VCaP (cell line): ENCODE measurements around the gene CFAP57.

ENCODE experiments used
- H3K27ac ChIP-seq: fragments of 450-650 bp; 2 replicates; pipeline ENCODE4 v1.5.1; 2017
- CTCF ChIP-seq: fragments of 450-650 bp; conservative IDR thresholded peaks from 2 replicates; pipeline ENCODE4 v1.5.1; 2017; ENCODE audit warnings: mild to moderate bottlenecking, moderate library complexity

Gene CFAP57

GRCh38 chr1:43296207-43296606, 124.1 kb downstream of the CFAP57 start:
- no peak overlapping the region for H3K27ac ChIP-seq

DNA sequence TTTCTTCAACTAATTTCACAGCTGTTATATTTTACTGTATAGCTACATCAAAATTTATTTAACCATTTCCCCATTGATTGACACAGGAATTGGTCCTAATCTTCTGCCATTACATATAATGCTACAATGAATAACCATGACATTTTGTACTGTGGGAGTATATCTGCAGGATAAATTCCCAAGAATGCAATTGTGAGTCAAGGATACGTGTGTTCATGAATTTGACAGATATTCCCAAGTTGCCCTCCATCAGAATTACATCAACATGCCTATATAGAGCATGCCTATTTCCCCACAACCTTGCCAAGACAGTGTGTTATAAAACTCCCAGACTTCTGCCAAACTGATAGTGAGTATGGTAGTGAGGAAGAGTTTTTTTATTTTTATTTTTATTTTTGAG, 125.9 kb downstream of the CFAP57 start:
- no peak overlapping the region for H3K27ac ChIP-seq
- no peak for TF ChIP-seq CTCF

More at GRCh38 chr1:43296207-43296606, 124.1 kb downstream of the CFAP57 start:
- no peak for TF ChIP-seq CTCF

GRCh38 chr1:43299101-43299500, 127.0 kb downstream of the CFAP57 start:
- TF ChIP-seq CTCF: no peak

DNA sequence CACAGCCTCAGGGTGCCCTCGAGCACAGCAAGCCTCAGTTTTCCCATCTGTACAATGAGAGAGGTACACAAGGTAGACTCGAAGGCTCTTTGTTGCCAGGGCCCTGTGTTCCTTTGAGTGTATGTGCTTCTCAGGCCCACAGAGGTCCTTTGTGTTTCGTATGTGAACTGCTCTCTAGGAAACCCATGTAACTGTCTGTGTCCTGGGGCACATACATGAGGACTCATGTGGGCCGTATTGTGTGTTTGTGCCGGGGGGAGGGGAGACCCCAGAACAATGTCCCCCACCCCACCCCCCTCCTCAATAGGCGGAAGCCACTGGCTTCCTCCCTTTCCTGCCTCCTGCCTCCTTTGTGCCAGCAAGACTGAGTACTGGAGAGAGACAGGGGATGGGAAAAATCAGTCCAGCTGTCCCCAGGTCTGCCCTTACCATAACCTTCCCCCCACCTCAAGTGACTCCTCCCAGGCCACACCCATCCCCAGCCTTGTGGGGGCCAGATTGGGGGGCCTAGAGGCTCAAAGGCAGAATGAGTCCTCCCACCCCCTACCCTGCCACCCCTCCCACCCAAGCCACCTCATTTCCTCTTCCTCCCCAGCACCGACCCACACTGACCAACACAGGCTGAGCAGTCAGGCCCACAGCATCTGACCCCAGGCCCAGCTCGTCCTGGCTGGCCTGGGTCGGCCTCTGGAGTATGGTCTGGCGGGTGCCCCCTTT, 128.4 kb downstream of the CFAP57 start, which contains the start of gene TIE1:
TSS of gene TIE1 (plus strand) at position 605 of the 717 bp plus-strand sequence. CDS start at position 695, 90 bp downstream.
- no peak for TF ChIP-seq CTCF
- no peak within 1 kb of the TSS for H3K27ac ChIP-seq

More at GRCh38 chr1:43299101-43299500, 127.0 kb downstream of the CFAP57 start:
- no peak overlapping the region for H3K27ac ChIP-seq

GRCh38 chr1:43302201-43302600, 130.1 kb downstream of the CFAP57 start:
- no peak for TF ChIP-seq CTCF
- H3K27ac ChIP-seq: no peak overlapping the region

- no peak for TF ChIP-seq CTCF
- no peak overlapping the region for H3K27ac ChIP-seq
These were observed 130.8 kb downstream of the CFAP57 start for GRCh38 chr1:43302721-43303470.

- no peak overlapping the region for H3K27ac ChIP-seq
- no peak for TF ChIP-seq CTCF
These were observed 131.6 kb downstream of the CFAP57 start for GRCh38 chr1:43303471-43304313.
